LNCAP (cell line): ENCODE results near the gene USP7.
A peak's percentile ranks its signal among the peaks of the same experiment; 100 is the strongest.

Experiments used
- TF ChIP-seq, protein P1 (sequence below): fragments of 450-650 bp; IDR thresholded peaks from 2 replicates; pipeline ENCODE4 v1.5.1; 2017; ENCODE audit warnings: mild to moderate bottlenecking

Gene USP7

DNA sequence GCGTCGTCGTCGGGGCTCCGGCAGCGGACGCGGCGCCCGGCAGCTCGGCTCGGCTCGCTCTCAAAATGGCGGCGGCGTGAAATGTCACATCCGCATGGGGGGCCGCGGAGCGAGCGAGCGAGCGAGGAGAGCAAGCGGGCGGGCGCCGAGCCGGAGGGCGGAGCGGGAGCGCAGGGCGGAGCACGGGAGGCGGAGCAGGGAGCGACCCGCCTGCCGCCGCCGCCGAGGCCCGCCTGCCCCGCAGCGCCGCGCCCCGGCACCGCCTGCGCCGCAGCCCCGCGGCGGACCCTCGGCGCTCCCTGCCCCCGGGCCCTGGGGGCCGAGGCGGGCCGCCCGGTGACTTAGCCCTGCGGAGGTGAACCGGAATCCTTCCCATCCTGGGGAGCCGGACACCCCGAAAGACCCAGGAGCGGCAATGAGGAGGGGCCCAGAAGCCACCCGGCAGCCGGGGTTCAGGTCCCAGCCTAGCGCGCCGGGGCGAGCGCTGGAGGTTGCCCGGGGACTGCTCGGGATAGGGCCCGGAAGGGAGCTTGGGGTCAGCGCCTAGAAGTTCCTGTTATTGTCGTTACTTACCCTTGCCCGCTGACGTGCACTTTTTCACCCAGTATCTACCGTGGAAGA is at the start of gene USP7:
Gene USP7, minus strand, starts transcription at position 86 of the 621 bp plus-strand sequence. CDS start 621 bp downstream, outside the sequence.
- TF ChIP-seq, protein P1, sequence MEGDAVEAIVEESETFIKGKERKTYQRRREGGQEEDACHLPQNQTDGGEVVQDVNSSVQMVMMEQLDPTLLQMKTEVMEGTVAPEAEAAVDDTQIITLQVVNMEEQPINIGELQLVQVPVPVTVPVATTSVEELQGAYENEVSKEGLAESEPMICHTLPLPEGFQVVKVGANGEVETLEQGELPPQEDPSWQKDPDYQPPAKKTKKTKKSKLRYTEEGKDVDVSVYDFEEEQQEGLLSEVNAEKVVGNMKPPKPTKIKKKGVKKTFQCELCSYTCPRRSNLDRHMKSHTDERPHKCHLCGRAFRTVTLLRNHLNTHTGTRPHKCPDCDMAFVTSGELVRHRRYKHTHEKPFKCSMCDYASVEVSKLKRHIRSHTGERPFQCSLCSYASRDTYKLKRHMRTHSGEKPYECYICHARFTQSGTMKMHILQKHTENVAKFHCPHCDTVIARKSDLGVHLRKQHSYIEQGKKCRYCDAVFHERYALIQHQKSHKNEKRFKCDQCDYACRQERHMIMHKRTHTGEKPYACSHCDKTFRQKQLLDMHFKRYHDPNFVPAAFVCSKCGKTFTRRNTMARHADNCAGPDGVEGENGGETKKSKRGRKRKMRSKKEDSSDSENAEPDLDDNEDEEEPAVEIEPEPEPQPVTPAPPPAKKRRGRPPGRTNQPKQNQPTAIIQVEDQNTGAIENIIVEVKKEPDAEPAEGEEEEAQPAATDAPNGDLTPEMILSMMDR, result peak; percentile 32; the same call in 1 of the 2 replicates

DNA sequence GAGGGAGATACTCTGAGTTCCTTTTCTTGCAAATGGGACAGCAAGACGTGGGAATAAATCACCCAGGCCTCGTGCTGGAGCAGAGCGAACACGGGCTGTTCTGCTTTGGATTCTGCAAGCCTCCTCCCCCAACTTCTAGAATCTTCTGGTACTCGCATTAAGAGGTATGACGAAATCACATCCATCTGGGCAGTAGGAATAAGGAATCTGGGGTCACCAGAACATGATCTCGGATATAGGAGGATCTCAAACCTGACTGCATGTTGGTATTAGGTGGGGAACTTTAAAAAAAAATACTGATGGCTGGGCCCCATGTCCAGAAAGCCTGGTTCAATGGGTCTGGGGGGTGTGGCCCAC is 49.8 kb upstream of the USP7 start:
- TF ChIP-seq, protein P1, result no peak

DNA sequence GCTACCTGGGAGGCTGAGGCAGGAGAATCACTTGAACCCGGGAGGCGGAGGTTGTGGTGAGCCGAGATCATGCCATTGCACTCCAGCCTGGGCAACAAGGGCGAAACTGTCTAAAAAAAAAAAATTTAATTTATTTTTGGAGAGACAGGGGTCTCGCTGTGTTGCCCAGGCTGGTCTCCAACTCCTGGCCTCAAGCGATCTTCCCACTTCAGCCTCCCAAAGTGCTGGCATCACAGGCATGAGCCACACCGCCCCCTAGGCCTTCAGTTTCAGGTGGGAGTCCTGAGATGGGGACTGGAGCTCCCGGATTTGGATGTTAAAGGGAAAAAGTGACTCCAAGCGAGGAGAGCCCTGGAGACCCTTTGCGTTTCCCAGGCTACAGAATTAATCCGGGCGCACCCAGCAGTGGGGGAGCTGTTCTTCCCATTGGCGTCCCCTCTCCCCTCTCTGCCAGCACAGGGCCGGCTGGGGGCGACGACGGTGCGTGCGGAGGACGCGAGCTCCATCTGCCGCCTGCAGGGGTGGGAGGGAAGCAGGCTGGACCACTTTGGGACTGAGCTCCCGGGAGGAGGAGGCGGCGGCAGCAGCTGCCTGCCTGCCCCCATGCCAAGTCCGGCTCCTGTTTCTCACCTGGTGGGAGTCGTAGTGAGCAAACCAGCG is 49.3 kb upstream of the USP7 start:
- TF ChIP-seq, protein P1, result no peak

DNA sequence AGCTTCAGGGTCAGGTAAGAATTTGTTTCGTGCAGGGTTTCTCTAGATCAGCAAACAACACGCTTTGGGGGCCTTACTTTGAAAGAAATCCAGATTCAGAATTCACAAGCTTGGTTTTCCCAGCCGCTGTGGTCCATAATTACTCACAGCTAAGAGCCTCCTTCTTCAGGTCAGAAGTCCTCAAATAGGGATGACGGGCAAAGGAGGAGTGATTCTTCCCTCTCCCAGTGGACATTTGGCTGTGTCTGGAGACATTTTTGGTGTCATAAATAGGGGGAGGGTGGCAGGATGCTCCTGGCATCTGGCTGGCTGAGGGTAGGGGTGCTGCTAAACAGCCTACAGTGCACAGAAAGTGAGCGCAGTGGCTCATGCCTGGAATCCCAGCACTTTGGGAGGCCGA is 48.6 kb upstream of the USP7 start:
- TF ChIP-seq, protein P1, result no peak

DNA sequence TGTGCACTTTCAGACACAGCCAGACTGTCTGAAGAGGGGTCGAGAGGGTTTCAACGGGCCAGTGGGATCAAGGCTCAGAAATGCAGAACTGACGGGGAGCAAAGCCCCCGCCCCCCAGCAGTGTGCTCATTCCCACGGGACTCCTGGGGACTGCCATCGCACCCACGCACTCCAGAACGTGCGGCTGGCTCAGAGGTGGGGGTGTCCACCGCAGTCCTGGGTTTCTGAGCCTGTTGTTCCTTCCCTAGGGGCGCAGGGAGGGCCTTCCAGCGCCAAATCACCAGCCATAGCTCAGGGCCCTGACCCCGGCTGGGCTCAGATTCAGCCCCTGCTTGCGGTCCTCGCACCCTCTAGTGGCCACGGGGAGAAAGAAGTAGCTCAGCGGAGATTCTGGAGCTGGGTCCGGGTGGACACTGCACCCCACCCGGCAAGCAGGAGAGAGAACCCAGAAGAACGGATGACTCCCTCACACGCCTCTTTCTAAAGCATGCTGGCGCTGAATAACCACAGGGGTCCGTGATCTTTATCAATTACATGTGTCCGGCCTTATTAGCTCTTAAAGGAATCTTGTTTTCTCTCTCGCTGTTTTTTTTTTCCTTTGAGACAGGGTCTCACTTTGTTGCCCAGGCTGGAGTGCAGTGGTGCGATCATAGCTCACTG is 45.0 kb upstream of the USP7 start:
- TF ChIP-seq, protein P1, result peak; percentile 89

DNA sequence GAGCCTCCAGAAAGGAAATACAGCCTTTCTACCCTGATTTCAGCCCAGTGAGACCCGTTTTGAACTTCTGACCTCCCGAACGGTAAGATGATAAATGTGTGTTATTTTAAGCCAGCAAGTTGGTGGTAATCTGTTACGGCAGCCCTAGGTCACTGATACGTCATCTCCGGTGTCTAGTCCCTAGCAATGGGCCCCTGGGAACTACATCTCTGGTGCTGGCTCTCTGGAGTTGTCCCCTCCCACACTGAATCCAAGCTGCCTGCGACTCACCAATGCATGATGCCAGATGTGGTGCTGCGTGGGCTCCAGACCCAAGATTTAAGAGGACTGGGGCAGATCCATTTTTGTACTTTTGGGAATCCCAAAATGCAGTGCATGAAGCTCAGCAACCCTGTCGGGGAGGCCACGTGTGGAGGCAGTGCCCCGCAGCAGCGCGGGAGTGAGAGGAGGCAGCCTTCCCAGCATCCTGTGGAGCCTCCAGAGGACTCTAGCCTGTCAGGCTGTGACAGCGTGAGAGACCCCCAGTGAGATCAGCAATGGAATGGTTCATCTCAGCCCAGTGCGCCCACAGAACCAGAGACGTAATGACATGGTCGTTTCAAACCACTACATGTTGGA is 43.6 kb upstream of the USP7 start:
- TF ChIP-seq, protein P1, result no peak

DNA sequence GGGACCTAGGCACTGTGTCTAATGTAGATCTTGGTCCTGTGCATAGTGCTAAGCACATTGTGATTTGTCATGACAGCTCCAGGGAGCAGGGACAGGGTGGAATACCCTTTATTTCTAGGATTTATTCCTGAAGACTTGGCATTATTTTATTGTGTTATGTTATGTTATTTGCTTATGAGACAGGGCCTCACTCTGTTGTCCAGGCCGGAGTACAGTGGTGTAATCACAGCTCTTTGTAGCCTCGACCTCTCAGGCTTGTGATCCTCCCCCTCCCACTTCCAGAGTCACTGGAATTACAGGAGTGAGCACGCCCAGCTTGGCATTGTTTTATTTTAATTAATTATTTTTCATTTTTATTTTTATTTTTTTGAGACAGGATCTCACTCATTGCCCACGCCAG is 40.5 kb upstream of the USP7 start:
- TF ChIP-seq, protein P1, result no peak
